ENCODE measurements around the gene OSR1. TPM values are rescaled to one million over a fixed set of nuclear protein-coding genes. Genes with fewer than 3 reads are reported as not detected.

OSR1 gene
- total RNA-seq, 4 donors from 2014 or later = 0.80 to 4.3 (median 3.3) TPM

DNA sequence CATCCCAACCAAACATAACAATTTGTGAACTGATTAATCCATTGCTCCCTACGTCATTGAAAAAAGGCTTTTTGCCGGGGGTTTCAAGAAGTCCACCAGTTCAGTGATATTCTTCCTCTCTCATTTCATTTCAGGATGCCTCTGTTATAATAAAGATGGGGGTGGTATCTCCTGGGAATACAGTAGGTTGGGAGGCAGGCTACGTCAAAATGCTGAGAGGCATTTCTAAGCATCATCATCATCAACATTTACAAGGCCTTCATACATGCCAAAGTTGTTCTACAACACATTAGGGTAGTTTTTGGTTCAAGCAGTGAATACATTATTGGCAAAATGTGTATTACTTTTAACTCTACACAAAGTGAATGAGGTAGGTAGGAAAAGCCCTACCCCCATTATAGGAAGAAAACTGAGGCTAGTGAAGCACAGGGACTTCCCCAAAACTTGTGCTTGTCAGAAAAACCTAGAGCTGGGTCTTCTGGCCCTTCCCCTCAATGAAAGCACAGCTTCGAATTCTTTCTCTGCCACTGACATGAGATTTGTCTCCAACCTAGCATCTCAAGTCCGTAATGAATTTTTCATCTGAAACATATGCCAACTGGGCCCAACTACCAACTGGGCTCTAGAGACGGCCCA, 11.3 kb downstream of the OSR1 start:
- intact Hi-C loops (cut with DNase I; ENCODE audit: low total_unique reads) (loop anchor here (5.0 kb wide), 4 partner anchors 390 to 785 kb away; partner anchors contain the start of genes RDH14 and TTC32), in situ Hi-C loops (cut with MboI; ENCODE audit: low sequenced_read_pairs in 4 of 4) (loop anchor here in 2 of 4 donors (25.0 kb wide), 2 partner anchors 360 to 785 kb away; partner anchors contain the start of gene RDH14 (in 1 of the 2))
- no peak for DNase-seq
- TF ChIP-seq, protein P1, sequence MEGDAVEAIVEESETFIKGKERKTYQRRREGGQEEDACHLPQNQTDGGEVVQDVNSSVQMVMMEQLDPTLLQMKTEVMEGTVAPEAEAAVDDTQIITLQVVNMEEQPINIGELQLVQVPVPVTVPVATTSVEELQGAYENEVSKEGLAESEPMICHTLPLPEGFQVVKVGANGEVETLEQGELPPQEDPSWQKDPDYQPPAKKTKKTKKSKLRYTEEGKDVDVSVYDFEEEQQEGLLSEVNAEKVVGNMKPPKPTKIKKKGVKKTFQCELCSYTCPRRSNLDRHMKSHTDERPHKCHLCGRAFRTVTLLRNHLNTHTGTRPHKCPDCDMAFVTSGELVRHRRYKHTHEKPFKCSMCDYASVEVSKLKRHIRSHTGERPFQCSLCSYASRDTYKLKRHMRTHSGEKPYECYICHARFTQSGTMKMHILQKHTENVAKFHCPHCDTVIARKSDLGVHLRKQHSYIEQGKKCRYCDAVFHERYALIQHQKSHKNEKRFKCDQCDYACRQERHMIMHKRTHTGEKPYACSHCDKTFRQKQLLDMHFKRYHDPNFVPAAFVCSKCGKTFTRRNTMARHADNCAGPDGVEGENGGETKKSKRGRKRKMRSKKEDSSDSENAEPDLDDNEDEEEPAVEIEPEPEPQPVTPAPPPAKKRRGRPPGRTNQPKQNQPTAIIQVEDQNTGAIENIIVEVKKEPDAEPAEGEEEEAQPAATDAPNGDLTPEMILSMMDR (IDR thresholded peaks at IDR 0.05 in 4 of 5, conservative IDR thresholded peaks at IDR 0.05 in 1 of 5) = no peak
- no peak for TF ChIP-seq POLR2A (IDR thresholded peaks at IDR 0.05)
- Histone ChIP-seq H3K27ac (peak overlapping the region; percentile 91 to 97 (median 95)), H3K4me3 (peak overlapping the region; percentile 89 to 97 (median 94)), H3K27me3 (peaks cover 0 to 3% (median 0%) of the 10 kb centered on the region in 3 donors), H3K4me1 (peaks cover 11 to 13% of the 10 kb centered on the region in 2 donors), H3K36me3 (no peaks in the 10 kb centered on the region), H3K9me3 (no peaks in the 10 kb centered on the region)
- no peak for ATAC-seq

DNA sequence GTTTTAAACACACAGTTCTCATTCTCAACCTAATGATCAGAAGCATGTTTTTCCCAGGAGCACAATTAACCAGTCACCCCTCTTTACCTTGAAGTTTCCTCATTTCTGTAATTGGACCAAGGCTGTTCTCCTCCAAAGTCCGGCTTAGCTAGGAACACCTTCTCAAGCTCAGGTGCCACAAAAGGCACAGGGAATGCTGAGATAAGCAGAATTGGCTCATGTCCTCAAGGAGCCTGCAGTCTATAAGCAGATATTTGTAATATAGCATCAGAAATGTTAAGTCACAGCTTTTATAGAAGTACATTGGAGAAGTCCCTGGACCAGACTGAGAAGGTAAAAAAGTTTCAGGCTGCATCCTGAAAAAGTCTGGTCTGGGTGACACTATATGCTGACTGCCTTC, 20.7 kb downstream of the OSR1 start:
- TF ChIP-seq POLR2A (IDR thresholded peaks at IDR 0.05) = no peak
- TF ChIP-seq, protein P1 (IDR thresholded peaks at IDR 0.05 in 4 of 5, conservative IDR thresholded peaks at IDR 0.05 in 1 of 5) = no peak
- intact Hi-C loops (cut with DNase I; ENCODE audit: low total_unique reads) = no loop called here
- Histone ChIP-seq H3K4me3 (no peak overlapping the region), H3K4me1 (peaks cover 0 to 5% of the 10 kb centered on the region in 2 donors), H3K9me3 (no peaks in the 10 kb centered on the region), H3K36me3 (no peaks in the 10 kb centered on the region), H3K27ac (no peak overlapping the region), H3K27me3 (no peaks in the 10 kb centered on the region)
- in situ Hi-C loops (cut with MboI; ENCODE audit: low sequenced_read_pairs in 4 of 4) = loop anchor here in 2 of 4 donors (25.0 kb wide), 2 partner anchors 350 to 775 kb away; partner anchors contain the start of gene RDH14 (in 1 of the 2)
- ATAC-seq (no peak), DNase-seq (no peak)

DNA sequence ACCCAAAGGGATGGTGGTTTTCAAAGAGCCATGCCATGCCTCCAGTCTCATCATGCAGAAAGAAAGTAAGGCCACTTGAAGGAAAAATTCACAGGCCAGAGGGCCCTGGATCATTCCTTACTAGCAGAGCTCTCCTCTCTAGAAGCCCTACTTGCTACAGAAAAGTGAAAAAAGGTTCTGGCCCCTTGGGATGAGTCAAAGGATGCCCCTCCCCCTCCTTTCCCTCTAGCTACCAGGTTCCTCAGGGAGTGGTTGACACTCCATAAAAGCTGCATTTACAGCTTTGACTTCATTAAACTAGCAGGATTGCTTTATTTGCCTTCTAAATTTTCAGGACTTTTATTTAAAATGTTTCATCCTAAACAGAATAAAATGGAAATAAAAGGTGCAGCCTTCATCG, 21.2 kb downstream of the OSR1 start:
- no peak for ATAC-seq
- no peak for TF ChIP-seq POLR2A (IDR thresholded peaks at IDR 0.05)
- TF ChIP-seq, protein P1 (IDR thresholded peaks at IDR 0.05 in 4 of 5, conservative IDR thresholded peaks at IDR 0.05 in 1 of 5) = no peak
- no peak overlapping the region for H3K4me3 ChIP-seq
- H3K9me3 ChIP-seq = no peaks in the 10 kb centered on the region
- DNase-seq = no peak
- in situ Hi-C loops (cut with MboI; ENCODE audit: low sequenced_read_pairs in 4 of 4) = loop anchor here in 2 of 4 donors (25.0 kb wide), 2 partner anchors 350 to 775 kb away; partner anchors contain the start of gene RDH14 (in 1 of the 2)
- no peaks in the 10 kb centered on the region for H3K36me3 ChIP-seq
- intact Hi-C loops (cut with DNase I; ENCODE audit: low total_unique reads) = no loop called here
- H3K27me3 ChIP-seq = no peaks in the 10 kb centered on the region
- peaks cover 0 to 5% of the 10 kb centered on the region in 2 donors for H3K4me1 ChIP-seq
- H3K27ac ChIP-seq = no peak overlapping the region

DNA sequence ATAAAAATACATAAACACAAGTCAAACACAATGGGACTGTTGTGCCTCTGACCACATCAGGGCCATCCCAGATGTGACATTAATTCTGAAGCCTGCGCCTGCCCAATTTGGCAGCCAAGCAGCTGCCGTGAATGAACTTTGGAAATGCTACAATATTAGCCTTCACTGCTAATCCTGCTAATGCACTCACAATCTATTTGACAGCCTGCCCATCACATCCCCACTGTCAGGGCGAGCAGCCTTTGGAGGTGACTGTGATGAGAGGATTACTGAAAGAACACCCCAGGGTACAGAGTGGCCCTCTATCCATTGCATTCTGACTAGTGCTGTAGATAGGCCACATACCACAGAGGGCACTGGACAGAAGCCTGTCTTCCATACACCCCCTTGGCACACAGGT, 21.6 kb downstream of the OSR1 start:
- TF ChIP-seq, protein P1 (IDR thresholded peaks at IDR 0.05 in 4 of 5, conservative IDR thresholded peaks at IDR 0.05 in 1 of 5) = no peak
- TF ChIP-seq POLR2A (IDR thresholded peaks at IDR 0.05) = no peak
- ATAC-seq (no peak), DNase-seq (no peak)
- H3K27ac ChIP-seq = no peak overlapping the region
- H3K9me3 ChIP-seq = no peaks in the 10 kb centered on the region
- intact Hi-C loops (cut with DNase I; ENCODE audit: low total_unique reads) (no loop called here), in situ Hi-C loops (cut with MboI; ENCODE audit: low sequenced_read_pairs in 4 of 4) (loop anchor here in 2 of 4 donors (25.0 kb wide), 2 partner anchors 349 to 774 kb away; partner anchors contain the start of gene RDH14 (in 1 of the 2))
- no peaks in the 10 kb centered on the region for H3K36me3 ChIP-seq
- no peaks in the 10 kb centered on the region for H3K27me3 ChIP-seq
- H3K4me1 ChIP-seq = peaks cover 0 to 5% of the 10 kb centered on the region in 2 donors
- no peak overlapping the region for H3K4me3 ChIP-seq

Data from gastrocnemius medialis (tissue), 4 donors.